ENCODE data around the gene CD72. TPM values are rescaled to one million over a fixed set of nuclear protein-coding genes. Genes with fewer than 3 reads are reported as not detected.

Gene CD72
- total RNA-seq, result 0.13 TPM in 1 of 2 replicates, not detected in the other

GRCh38 chr9:35618325-35618727 is at the start of gene CD72:
Gene CD72, minus strand, starts transcription at chr9:35618413. Its CDS starts 110 bp downstream, at chr9:35618303.
- DNase-seq (ENCODE audit: low read depth in 2 of 2), result no peak

GRCh38 chr9:35667939-35668338 is 49.7 kb upstream of the CD72 start:
- no peak for DNase-seq (ENCODE audit: low read depth in 2 of 2)

- no peak for DNase-seq (ENCODE audit: low read depth in 2 of 2)
Measured at GRCh38 chr9:35666549-35666948, 48.3 kb upstream of the CD72 start.

GRCh38 chr9:35666045-35666444 is 47.8 kb upstream of the CD72 start:
- DNase-seq (ENCODE audit: low read depth in 2 of 2), result no peak

GRCh38 chr9:35665471-35665818 is 47.2 kb upstream of the CD72 start:
- DNase-seq (ENCODE audit: low read depth in 2 of 2), result no peak

GRCh38 chr9:35664531-35665470 is 46.6 kb upstream of the CD72 start, which contains the start of gene ARHGEF39:
Gene ARHGEF39, minus strand, starts transcription at chr9:35665195. Its CDS starts 26 bp downstream, at chr9:35665169.
- peak; percentile 28 to 81 for DNase-seq (ENCODE audit: low read depth in 2 of 2)

- no peak for DNase-seq (ENCODE audit: low read depth in 2 of 2)
Measured at GRCh38 chr9:35662437-35662836, 44.2 kb upstream of the CD72 start.

GRCh38 chr9:35661756-35662350 is 43.6 kb upstream of the CD72 start:
- DNase-seq (ENCODE audit: low read depth in 2 of 2), result no peak

- DNase-seq (ENCODE audit: low read depth in 2 of 2), result peak in 1 of 2 donors; percentile 28
Measured at GRCh38 chr9:35660966-35661415, 42.8 kb upstream of the CD72 start.

GRCh38 chr9:35659340-35659739 is 41.1 kb upstream of the CD72 start:
- peak in 1 of 2 donors; percentile 12 for DNase-seq (ENCODE audit: low read depth in 2 of 2)

GRCh38 chr9:35658968-35659220 is 40.7 kb upstream of the CD72 start:
- peak; percentile 21 to 40 for DNase-seq (ENCODE audit: low read depth in 2 of 2)

GRCh38 chr9:35658137-35658967 is 40.1 kb upstream of the CD72 start, which contains the start of gene CCDC107:
Gene CCDC107, plus strand, starts transcription at chr9:35658292. Its CDS starts 88 bp downstream, at chr9:35658380.
- DNase-seq (ENCODE audit: low read depth in 2 of 2), result peak; percentile 65 to 89

GRCh38 chr9:35657546-35658136 is 39.4 kb upstream of the CD72 start, which contains the start of gene RMRP:
Gene RMRP, minus strand, starts transcription at chr9:35658019.
- peak; percentile 99 for DNase-seq (ENCODE audit: low read depth in 2 of 2)

- no peak for DNase-seq (ENCODE audit: low read depth in 2 of 2)
Measured at GRCh38 chr9:35656831-35657545, 38.8 kb upstream of the CD72 start.

- no peak for DNase-seq (ENCODE audit: low read depth in 2 of 2)
Measured at GRCh38 chr9:35656348-35656747, 38.1 kb upstream of the CD72 start.

GRCh38 chr9:35653611-35654010 is 35.4 kb upstream of the CD72 start:
- DNase-seq (ENCODE audit: low read depth in 2 of 2), result no peak

GRCh38 chr9:35652829-35653209 is 34.6 kb upstream of the CD72 start:
- no peak for DNase-seq (ENCODE audit: low read depth in 2 of 2)

- no peak for DNase-seq (ENCODE audit: low read depth in 2 of 2)
Measured at GRCh38 chr9:35651956-35652828, 34.0 kb upstream of the CD72 start.

- no peak for DNase-seq (ENCODE audit: low read depth in 2 of 2)
Measured at GRCh38 chr9:35650341-35651158, 32.3 kb upstream of the CD72 start, which contains the start of gene SIT1. Gene SIT1, minus strand, starts transcription at chr9:35650931. Its CDS starts 78 bp downstream, at chr9:35650853.
